Activated CD4-positive, alpha-beta T cell treated with anti-CD3 and anti-CD28 coated beads, Interleukin-2, amount 50 U/mL, for 48 hours (primary cell): ENCODE data around the gene STK33.
"Not testable (repeated sequence)": the region's sequence is repeated elsewhere in the genome, so short reads cannot be mapped to it uniquely, and the experiment has no call there.

Experiments used
- DNase-seq, 2 experiments: peaks; one replicate each; pipeline ENCODE4 v3.0.0-alpha.2; 2020

Gene STK33

GRCh38 chr11:8533332-8533731, 60.7 kb downstream of the STK33 start:
- DNase-seq, result no peak

- no peak for DNase-seq
Observed at GRCh38 chr11:8532475-8532874, 61.6 kb downstream of the STK33 start.

- DNase-seq, result no peak
Observed at GRCh38 chr11:8531982-8532381, 62.0 kb downstream of the STK33 start.

- no peak for DNase-seq
Observed at GRCh38 chr11:8531312-8531711, 62.7 kb downstream of the STK33 start.

GRCh38 chr11:8527939-8528338, 66.1 kb downstream of the STK33 start:
- no peak for DNase-seq

- DNase-seq, result no peak
Observed at GRCh38 chr11:8523396-8523795, 70.6 kb downstream of the STK33 start.

GRCh38 chr11:8512547-8512946, 81.5 kb downstream of the STK33 start:
- no peak for DNase-seq

- no peak for DNase-seq
Observed at GRCh38 chr11:8503910-8504364, 90.1 kb downstream of the STK33 start.

- no peak for DNase-seq
Observed at GRCh38 chr11:8501836-8502235, 92.2 kb downstream of the STK33 start.

- DNase-seq, result no peak
Observed at GRCh38 chr11:8488395-8488794, 105.6 kb downstream of the STK33 start.

GRCh38 chr11:8487261-8487660, 106.8 kb downstream of the STK33 start:
- DNase-seq, result no peak

- DNase-seq, result no peak
Observed at GRCh38 chr11:8484251-8484650, 109.8 kb downstream of the STK33 start.

- no peak for DNase-seq
Observed at GRCh38 chr11:8480858-8481257, 113.2 kb downstream of the STK33 start.

- DNase-seq, result no peak
Observed at GRCh38 chr11:8477680-8478079, 116.3 kb downstream of the STK33 start.

- no peak for DNase-seq
Observed at GRCh38 chr11:8477151-8477550, 116.9 kb downstream of the STK33 start.

GRCh38 chr11:8467806-8468205, 126.2 kb downstream of the STK33 start:
- not testable (repeated sequence) for DNase-seq

- not testable (repeated sequence) for DNase-seq
Observed at GRCh38 chr11:8467356-8467755, 126.7 kb downstream of the STK33 start.

GRCh38 chr11:8466884-8467283, 127.1 kb downstream of the STK33 start:
- DNase-seq, result not testable (repeated sequence)

GRCh38 chr11:8459711-8460399, 134.2 kb downstream of the STK33 start:
- DNase-seq, result no peak

- DNase-seq, result no peak
Observed at GRCh38 chr11:8442301-8442700, 151.7 kb downstream of the STK33 start.

- DNase-seq, result no peak
Observed at GRCh38 chr11:8440649-8441048, 153.4 kb downstream of the STK33 start.

- DNase-seq, result no peak
Observed at GRCh38 chr11:8429483-8429882, 164.5 kb downstream of the STK33 start.

GRCh38 chr11:8426076-8426475, 168.0 kb downstream of the STK33 start:
- no peak for DNase-seq

GRCh38 chr11:8415195-8415594, 178.8 kb downstream of the STK33 start:
- DNase-seq, result no peak
